B cell (primary cell): ENCODE results near the gene CDH13. TPM values are rescaled to one million over a fixed set of nuclear protein-coding genes. Genes with fewer than 3 reads are reported as not detected.

Experiments
- ATAC-seq: fragments of 200-7000 bp; cut with Tn5 transposase; one replicate; pipeline ENCODE4 v1.10.0; 2021; ENCODE audit warnings: low read depth, mild to moderate bottlenecking, moderate number of reproducible peaks, moderate library complexity
- CTCF ChIA-PET: fragments of 350-600 bp; sonication (Branson Sonifier 250); formaldehyde crosslinking; loops from one replicate; lab custom pipeline; 2021; ENCODE audit warnings: antibody characterized with exemption, inconsistent platforms; lab: Charles Lee
- POLR2A ChIA-PET: fragments of 350-600 bp; sonication (Branson Sonifier 250); formaldehyde crosslinking; loops from one replicate; lab custom pipeline; 2021; ENCODE audit warnings: antibody characterized with exemption; lab: Charles Lee
- DNase-seq: peaks from one replicate; pipeline ENCODE4 v3.0.0; 2013
- H2AFZ ChIP-seq: 2 replicates; pipeline ENCODE4 v1.6.1; 2012; ENCODE audit warnings: mild to moderate bottlenecking, low read depth, low read length; ENCODE audit not compliant: insufficient read depth, poor library complexity, severe bottlenecking
- H3K27ac ChIP-seq, 2 donors: 1 replicate in 1 of 2; 2 replicates in 1 of 2; pipeline ENCODE4 v1.5.1; 2012 to 2013; ENCODE audit warnings: low read length in 2 of 2, mild to moderate bottlenecking in 2 of 2, moderate library complexity in 1 of 2
- H3K27me3 ChIP-seq, 4 experiments: fragments of 200-600 bp in 1 of 4; sonication (generic) in 1 of 4; replicated peaks in 1 of 4; 1 replicate in 2 of 4; 2 replicates in 2 of 4; pipeline versions ENCODE4 v1.6.1 to v1.7.0; 2013 to 2016; ENCODE audit warnings: low read length in 3 of 4, mild to moderate bottlenecking in 2 of 4, mixed read lengths in 1 of 4, moderate library complexity in 1 of 4; ENCODE audit not compliant: insufficient read depth in 4 of 4, control insufficient read depth in 3 of 4; ENCODE audit errors: control extremely low read depth in 1 of 4
- H3K36me3 ChIP-seq, 2 experiments: replicated peaks in 1 of 2; 1 replicate in 1 of 2; 2 replicates in 1 of 2; pipeline versions ENCODE4 v1.6.1 to v1.7.1; 2013; ENCODE audit warnings: low read length in 1 of 2; ENCODE audit not compliant: insufficient read depth in 2 of 2, control insufficient read depth in 1 of 2; ENCODE audit errors: control extremely low read depth in 1 of 2, extremely low read depth in 1 of 2
- H3K4me1 ChIP-seq, 2 donors: fragments of 200-600 bp in 1 of 2; sonication (generic) in 1 of 2; 1 replicate in 1 of 2; 2 replicates in 1 of 2; pipeline versions ENCODE4 v1.5.1 to v1.6.1; 2013 to 2017; ENCODE audit warnings: low read length in 2 of 2; ENCODE audit not compliant: control insufficient read depth in 2 of 2, insufficient read depth in 2 of 2
- H3K4me2 ChIP-seq: replicated peaks from 2 replicates; pipeline ENCODE3; 2012; ENCODE audit warnings: mild to moderate bottlenecking, low read depth, low read length; ENCODE audit not compliant: poor library complexity, severe bottlenecking
- H3K4me3 ChIP-seq, 5 experiments: fragments of 200-600 bp in 1 of 5; sonication (generic) in 1 of 5; 1 replicate in 3 of 5; 2 replicates in 2 of 5; pipeline versions ENCODE4 v1.5.1 to v1.7.0; 2011 to 2016; ENCODE audit warnings: low read length in 4 of 5, mild to moderate bottlenecking in 4 of 5, low read depth in 2 of 5, control low read depth in 1 of 5, moderate library complexity in 1 of 5; ENCODE audit not compliant: insufficient read depth in 1 of 5; ENCODE audit errors: control extremely low read depth in 1 of 5, extremely low read depth in 1 of 5
- H3K79me2 ChIP-seq: fragments of 200-600 bp; sonication (generic); one replicate; pipeline ENCODE4 v1.6.0; 2016; ENCODE audit warnings: low read length; ENCODE audit not compliant: control insufficient read depth, insufficient read depth
- H3K9ac ChIP-seq: fragments of 200-600 bp; sonication (generic); 2 replicates; pipeline ENCODE4 v1.6.1; 2017; ENCODE audit warnings: mild to moderate bottlenecking, low read length, moderate library complexity
- H3K9me3 ChIP-seq, 3 donors: one replicate each; pipeline versions ENCODE4 v1.6.1 to v1.7.1; 2013; ENCODE audit warnings: low read length in 2 of 3; ENCODE audit not compliant: control insufficient read depth in 2 of 3, insufficient read depth in 1 of 3; ENCODE audit errors: control extremely low read depth in 1 of 3
- H4K20me1 ChIP-seq: 2 replicates; pipeline ENCODE4 v1.6.0; 2012; ENCODE audit warnings: mild to moderate bottlenecking, low read length; ENCODE audit not compliant: insufficient read depth, control insufficient read depth, poor library complexity, severe bottlenecking
- H3K27ac Mint-ChIP-seq: one replicate; pipeline ENCODE4 v1.8.0; 2021; ENCODE audit warnings: mixed read lengths
- H3K27me3 Mint-ChIP-seq: one replicate; pipeline ENCODE4 v1.8.0; 2021; ENCODE audit warnings: mixed read lengths
- H3K4me1 Mint-ChIP-seq: one replicate; pipeline ENCODE4 v1.8.0; 2021; ENCODE audit warnings: mixed read lengths
- H3K4me3 Mint-ChIP-seq: one replicate; pipeline ENCODE4 v1.8.0; 2021; ENCODE audit warnings: mixed read lengths
- H3K9me3 Mint-ChIP-seq: one replicate; pipeline ENCODE4 v1.8.0; 2022; ENCODE audit warnings: mixed read lengths; ENCODE audit not compliant: insufficient read depth
- CTCF ChIP-seq: fragments of 200-600 bp; IDR thresholded peaks from one replicate; pipeline ENCODE4 v1.8.0; 2022; ENCODE audit warnings: antibody characterized with exemption, mild to moderate bottlenecking
- EZH2 ChIP-seq: IDR thresholded peaks from 2 replicates; pipeline ENCODE4 v1.6.1; 2012; ENCODE audit warnings: borderline replicate concordance, low read depth, mild to moderate bottlenecking, moderate library complexity, low read length; ENCODE audit not compliant: insufficient read depth, poor library complexity, severe bottlenecking
- WGBS: methylation state at CpG from one replicate; pipeline ENCODE4 v1.1.5; 2013; ENCODE audit warnings: missing lambda C conversion rate; ENCODE audit not compliant: insufficient coverage; 5-methylcytosine and 5-hydroxymethylcytosine counted together
- intact Hi-C: fragments of 100-400 bp; cut with micrococcal nuclease; formaldehyde crosslinking; loops from one replicate; pipeline ENCODE4 v1.10.0; 2022
- polyA plus RNA-seq: library from polyadenylated mRNA; depleted of rRNA; stranded (reverse); fragments of >200 nt; gene quantifications from 2 replicates; pipeline ENCODE4 v1.2.3, GENCODE V29; 2012
- total RNA-seq, 2 donors: library from RNA; stranded (reverse); fragments of 120-200 nt in 1 of 2; gene quantifications; 1 replicate in 1 of 2; 2 replicates in 1 of 2; pipeline versions ENCODE4 v1.2.3 to v1.2.4, GENCODE V29; 2013 to 2022

The CDH13 gene
- total and polyA plus RNA-seq, 2 donors (not counting 1 experiment from before 2014, with no cell fraction given): not detected

GRCh38 chr16:83113811-83114210 lies 487.0 kb downstream of the CDH13 start:
- no peak overlapping the region for H3K9ac ChIP-seq
- WGBS: 89% methylated on average over 3 of the region's 6 CpGs
- H3K27ac Mint-ChIP-seq: no peak overlapping the region
- H3K27ac ChIP-seq: no peak overlapping the region
- no peaks in the 10 kb centered on the region for H3K36me3 ChIP-seq
- no peak for ATAC-seq
- no peak for DNase-seq
- no peak overlapping the region for H3K4me3 Mint-ChIP-seq
- H2AFZ ChIP-seq: no peak overlapping the region
- H3K9me3 Mint-ChIP-seq: no peaks in the 10 kb centered on the region
- TF ChIP-seq CTCF: no peak
- no peak for TF ChIP-seq EZH2
- ChIA-PET POLR2A (no interaction called here), CTCF (no interaction called here)
- H3K9me3 ChIP-seq: no peaks in the 10 kb centered on the region
- no peaks in the 10 kb centered on the region for H3K4me1 ChIP-seq
- H3K4me3 ChIP-seq: no peak overlapping the region
- H3K27me3 ChIP-seq: peaks cover 0 to 3% (median 0%) of the 10 kb centered on the region in 4 experiments
- no peaks in the 10 kb centered on the region for H4K20me1 ChIP-seq
- H3K27me3 Mint-ChIP-seq: peaks cover 5% of the 10 kb centered on the region
- H3K4me2 ChIP-seq: no peak overlapping the region
- no peaks in the 10 kb centered on the region for H3K4me1 Mint-ChIP-seq
- intact Hi-C loops: no loop called here
- no peaks in the 10 kb centered on the region for H3K79me2 ChIP-seq

- TF ChIP-seq CTCF (no peak), EZH2 (no peak)
- H3K4me2 ChIP-seq: no peak overlapping the region
- ATAC-seq (no peak), DNase-seq (no peak)
- H3K79me2 ChIP-seq: no peaks in the 10 kb centered on the region
- Mint-ChIP-seq H3K27me3 (peaks cover 3% of the 10 kb centered on the region), H3K27ac (no peak overlapping the region), H3K4me1 (no peaks in the 10 kb centered on the region), H3K9me3 (no peaks in the 10 kb centered on the region), H3K4me3 (no peak overlapping the region)
- no peaks in the 10 kb centered on the region for H4K20me1 ChIP-seq
- no peak overlapping the region for H3K4me3 ChIP-seq
- H3K36me3 ChIP-seq: no peaks in the 10 kb centered on the region
- no peaks in the 10 kb centered on the region for H3K4me1 ChIP-seq
- intact Hi-C loops: no loop called here
- WGBS: 78% methylated on average over 7 of the region's 10 CpGs
- H3K27me3 ChIP-seq: no peaks in the 10 kb centered on the region
- H3K9me3 ChIP-seq: no peaks in the 10 kb centered on the region
- H3K9ac ChIP-seq: no peak overlapping the region
- ChIA-PET CTCF (no interaction called here), POLR2A (no interaction called here)
- H3K27ac ChIP-seq: no peak overlapping the region
- no peak overlapping the region for H2AFZ ChIP-seq
Observed at GRCh38 chr16:83115491-83116232, 488.9 kb downstream of the CDH13 start.
